PFSK-1 (cell line): ENCODE results near the gene DOCK4.

Experiments
- FOXP2 ChIP-seq: optimal IDR thresholded peaks from 2 replicates; pipeline ENCODE3; 2011; ENCODE audit warnings: borderline replicate concordance, control low read depth, inconsistent platforms; ENCODE audit not compliant: insufficient read depth; ENCODE audit errors: extremely low read length, extremely low read depth
- POLR2AphosphoS5 ChIP-seq: IDR thresholded peaks from 2 replicates; pipeline ENCODE4 v1.6.1; 2012; ENCODE audit warnings: low read depth, mild to moderate bottlenecking, control low read depth, low read length, moderate library complexity
- REST ChIP-seq, 2 experiments: IDR thresholded peaks; 2 replicates each; pipeline versions ENCODE4 v1.6.1 to v1.8.0; 2011 to 2012; ENCODE audit warnings: low read depth in 2 of 2, low read length in 2 of 2, control low read depth in 1 of 2, inconsistent platforms in 1 of 2, mild to moderate bottlenecking in 1 of 2, moderate library complexity in 1 of 2; ENCODE audit not compliant: insufficient read depth in 1 of 2
- SIN3A ChIP-seq: IDR thresholded peaks from 2 replicates; pipeline ENCODE4 v1.6.1; 2012; ENCODE audit warnings: mild to moderate bottlenecking, low read length, moderate library complexity, borderline replicate concordance; ENCODE audit not compliant: insufficient read depth
- TAF1 ChIP-seq: IDR thresholded peaks from 2 replicates; pipeline ENCODE4 v1.6.1; 2012; ENCODE audit warnings: low read length, control low read depth, borderline replicate concordance; ENCODE audit not compliant: insufficient read depth

The DOCK4 gene

DNA sequence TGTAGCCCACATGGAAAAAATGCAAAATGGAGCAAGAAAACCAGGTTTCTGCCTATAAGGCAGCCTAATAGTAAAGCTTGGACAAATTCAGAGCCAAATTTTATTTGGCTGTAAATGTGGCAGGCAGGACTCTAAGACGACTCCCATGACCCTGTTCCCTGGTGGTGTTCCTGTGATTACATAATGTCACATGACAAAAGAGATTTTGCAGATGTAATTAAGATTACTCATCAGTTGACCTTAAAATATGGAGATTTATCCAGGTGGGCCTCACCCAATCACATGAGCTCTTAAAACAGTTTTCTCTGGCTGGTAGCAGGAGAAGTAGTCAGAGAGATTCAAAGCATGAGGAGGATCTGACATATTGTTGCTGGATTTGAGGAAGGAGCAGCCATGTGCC is 340.8 kb downstream of the DOCK4 start:
- no peak for TF ChIP-seq TAF1
- no peak for TF ChIP-seq SIN3A
- no peak for TF ChIP-seq REST (IDR thresholded peaks at IDR 0.05; ENCODE audit: insufficient read depth in 1 of 2, low read depth in 2 of 2, low read length in 2 of 2)
- TF ChIP-seq POLR2AphosphoS5: no peak
- TF ChIP-seq FOXP2: no peak

GRCh38 chr7:111864291-111864976 is 341.8 kb downstream of the DOCK4 start:
- TF ChIP-seq TAF1 (no peak), FOXP2 (no peak), REST (IDR thresholded peaks at IDR 0.05; ENCODE audit: insufficient read depth in 1 of 2, low read depth in 2 of 2, low read length in 2 of 2) (no peak), SIN3A (no peak), POLR2AphosphoS5 (no peak)

- TF ChIP-seq TAF1: no peak
- TF ChIP-seq FOXP2: no peak
- TF ChIP-seq POLR2AphosphoS5: no peak
- no peak for TF ChIP-seq REST (IDR thresholded peaks at IDR 0.05; ENCODE audit: insufficient read depth in 1 of 2, low read depth in 2 of 2, low read length in 2 of 2)
- no peak for TF ChIP-seq SIN3A
Measured at GRCh38 chr7:111863269-111863668, 342.9 kb downstream of the DOCK4 start.

DNA sequence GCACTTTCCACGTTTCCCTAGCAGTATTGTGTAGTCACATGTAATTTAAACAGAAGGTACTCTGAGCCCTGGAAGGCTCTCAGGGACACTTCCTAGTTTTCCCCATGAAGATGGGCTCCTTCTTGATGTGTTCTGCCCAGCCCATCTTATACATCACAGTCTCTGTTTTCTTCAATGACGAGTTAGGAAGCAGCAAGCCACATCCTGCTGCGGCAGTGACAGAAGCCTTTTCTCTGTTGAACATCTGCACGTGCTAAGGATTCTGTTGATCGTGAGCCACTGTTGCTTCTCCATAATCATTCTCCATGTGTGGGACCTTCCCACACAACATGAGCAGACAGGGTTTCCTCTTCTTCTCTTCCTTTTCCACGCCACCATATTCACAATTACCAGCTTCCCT is 346.0 kb downstream of the DOCK4 start:
- no peak for TF ChIP-seq SIN3A

- TF ChIP-seq POLR2AphosphoS5 (no peak), SIN3A (no peak), FOXP2 (no peak)
Measured at GRCh38 chr7:111858331-111858730, 347.9 kb downstream of the DOCK4 start.

DNA sequence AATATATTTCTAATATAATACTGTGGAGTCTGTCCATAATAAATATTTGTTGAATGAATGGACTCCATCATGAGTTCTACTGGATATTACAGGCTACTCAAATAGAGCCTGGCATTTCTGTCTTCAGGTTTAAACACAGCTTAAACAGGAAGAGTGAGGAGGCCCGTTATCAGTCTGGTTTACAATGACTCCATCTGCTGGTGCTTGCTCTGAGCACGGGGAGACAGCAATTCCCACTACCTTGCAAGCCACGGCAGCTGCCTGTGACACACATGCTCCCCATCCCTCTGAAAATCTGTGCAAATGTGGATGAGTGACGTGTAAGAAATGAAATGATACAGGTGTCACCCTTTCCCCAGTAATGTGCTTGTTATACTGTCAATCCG is 350.4 kb downstream of the DOCK4 start:
- TF ChIP-seq SIN3A: no peak
- no peak for TF ChIP-seq TAF1
- TF ChIP-seq POLR2AphosphoS5: no peak
- no peak for TF ChIP-seq REST (IDR thresholded peaks at IDR 0.05; ENCODE audit: insufficient read depth in 1 of 2, low read depth in 2 of 2, low read length in 2 of 2)
- no peak for TF ChIP-seq FOXP2
